Activated naive CD8-positive, alpha-beta T cell treated with anti-CD3 and anti-CD28 coated beads, Interleukin-2, amount 50 U/mL, for 24 hours (primary cell): ENCODE data around the gene ARPC1B.
"Not testable (repeated sequence)": the region's sequence is repeated elsewhere in the genome, so short reads cannot be mapped to it uniquely, and the experiment has no call there.

Experiments
- ATAC-seq: fragments of 150-1000 bp; cut with Tn5 transposase; one replicate; pipeline ENCODE4 v1.10.0; 2021
- DNase-seq: peaks from one replicate; pipeline ENCODE4 v3.0.0; 2021
- H3K27ac Mint-ChIP-seq: one replicate; pipeline ENCODE4 v1.8.0; 2021; ENCODE audit warnings: mild to moderate bottlenecking, mixed read lengths
- H3K27me3 Mint-ChIP-seq: one replicate; pipeline ENCODE4 v1.8.0; 2021; ENCODE audit warnings: mixed read lengths
- H3K36me3 Mint-ChIP-seq: one replicate; pipeline ENCODE4 v1.8.0; 2021; ENCODE audit warnings: low read depth, mixed read lengths
- H3K4me1 Mint-ChIP-seq: one replicate; pipeline ENCODE4 v1.8.0; 2021; ENCODE audit warnings: mixed read lengths
- H3K4me3 Mint-ChIP-seq: one replicate; pipeline ENCODE4 v1.8.0; 2021; ENCODE audit warnings: mild to moderate bottlenecking, moderate library complexity, mixed read lengths
- H3K9me3 Mint-ChIP-seq: one replicate; pipeline ENCODE4 v1.8.0; 2021; ENCODE audit warnings: mixed read lengths

The ARPC1B gene

DNA sequence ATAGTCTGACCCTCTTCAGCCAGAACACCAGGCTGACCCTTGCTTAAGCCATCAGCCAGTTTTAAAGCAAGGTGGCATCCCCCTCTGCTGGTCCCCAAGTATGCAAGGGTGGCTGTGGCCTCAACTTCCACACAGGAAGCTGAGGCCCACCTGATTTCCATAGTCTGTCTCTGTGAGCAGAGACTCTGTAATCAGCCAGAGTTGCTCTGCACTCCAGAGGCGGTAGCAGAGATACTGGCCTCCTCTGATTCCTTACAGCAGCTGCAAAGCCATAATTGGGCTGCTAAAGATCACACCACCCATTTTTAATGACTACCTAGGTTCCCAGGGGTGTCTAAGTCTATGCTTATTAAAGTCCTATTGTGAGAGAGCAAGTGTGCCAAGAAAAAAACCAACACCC, 32.0 kb downstream of the ARPC1B start:
- peaks cover 49% of the 10 kb centered on the region for H3K4me1 Mint-ChIP-seq
- H3K27ac Mint-ChIP-seq: peak overlapping the region; percentile 94
- peaks cover 47% of the 10 kb centered on the region for H3K36me3 Mint-ChIP-seq
- ATAC-seq: no peak
- DNase-seq: no peak
- no peaks in the 10 kb centered on the region for H3K27me3 Mint-ChIP-seq
- H3K9me3 Mint-ChIP-seq: no peaks in the 10 kb centered on the region
- peak overlapping the region; percentile 96 for H3K4me3 Mint-ChIP-seq

DNA sequence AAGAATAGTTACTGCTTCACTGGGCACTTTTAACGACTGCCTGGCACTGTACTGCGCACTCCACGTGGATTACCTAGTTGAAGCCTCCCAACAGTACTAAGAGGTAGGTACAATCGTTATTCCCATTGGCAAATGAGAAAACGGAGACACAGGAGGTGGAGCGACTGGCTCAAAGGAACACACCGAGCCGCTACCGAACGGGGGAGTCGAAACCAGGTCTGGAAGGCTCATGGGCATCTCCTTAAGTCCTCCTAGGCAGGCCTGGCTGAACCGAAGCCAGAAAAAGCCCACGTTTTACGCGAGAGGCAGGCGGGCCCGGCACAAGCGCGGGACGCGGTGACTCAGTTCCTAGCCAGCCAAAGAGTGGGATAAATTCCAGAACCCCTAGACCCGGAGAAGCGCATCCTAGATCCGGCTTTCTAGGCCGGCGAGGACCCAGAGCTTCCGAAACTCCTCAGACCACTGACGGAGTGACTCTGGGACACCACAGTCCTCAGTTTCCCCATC, 33.4 kb downstream of the ARPC1B start:
- Mint-ChIP-seq H3K4me1 (peaks cover 49% of the 10 kb centered on the region), H3K4me3 (peak overlapping the region; percentile 96), H3K27me3 (no peaks in the 10 kb centered on the region), H3K36me3 (peaks cover 53% of the 10 kb centered on the region), H3K9me3 (no peaks in the 10 kb centered on the region), H3K27ac (peak overlapping the region; percentile 94)
- ATAC-seq (peak; percentile 27), DNase-seq (peak; percentile 41)

DNA sequence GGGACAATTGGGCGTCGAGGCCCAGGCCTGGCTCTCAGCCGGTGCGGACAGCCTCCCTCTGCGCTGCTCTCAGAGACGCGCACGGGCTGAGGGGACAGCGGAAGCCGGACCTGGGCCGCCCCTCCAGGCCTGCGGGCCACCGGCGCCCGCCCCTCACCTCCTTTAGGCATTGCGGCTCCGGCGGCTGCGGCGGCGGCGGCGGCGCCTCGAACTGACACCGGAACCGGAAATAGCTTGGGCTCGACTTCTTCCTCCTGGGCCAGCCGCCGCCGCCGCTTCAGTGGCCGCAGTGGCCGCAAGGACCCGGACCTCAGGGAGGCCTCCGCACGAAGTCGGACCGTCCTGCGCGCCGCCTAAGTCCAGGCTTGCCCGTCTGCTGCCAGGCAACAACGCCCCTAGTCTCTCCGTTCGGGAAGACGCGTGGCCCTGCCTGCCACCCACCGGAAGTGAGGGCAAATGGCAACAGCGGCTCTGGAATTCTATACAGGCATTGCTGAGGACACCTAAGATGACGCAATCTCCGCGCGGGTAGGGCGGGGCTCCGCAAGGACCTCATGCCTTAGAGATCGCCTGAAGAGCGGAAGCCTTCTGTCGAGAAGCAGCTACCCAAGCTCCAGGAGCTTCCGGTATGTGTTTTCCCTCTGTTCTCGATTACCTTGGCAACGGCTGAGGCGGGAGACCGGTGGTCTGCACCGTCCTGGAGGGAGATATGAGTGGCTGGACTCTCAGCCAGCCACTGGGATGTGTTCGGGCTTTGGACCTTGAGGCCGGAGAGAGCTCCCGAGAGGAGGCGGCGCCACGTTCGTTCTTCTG, 34.1 kb downstream of the ARPC1B start, which contains the start of the genes BUD31 and PDAP1:
BUD31 (plus strand) TSS at position 591 of the 813 bp plus-strand sequence. CDS start 2,124 bp downstream, outside the sequence.
PDAP1 (minus strand) TSS at position 219 of the 813 bp plus-strand sequence; CDS start at position 170, 49 bp downstream.
- Mint-ChIP-seq H3K36me3 (peaks cover 54% of the 10 kb centered on the region), H3K9me3 (no peaks in the 10 kb centered on the region), H3K27ac (peak within 1 kb of the TSS; percentile 94), H3K4me3 (peak within 1 kb of the TSS; percentile 96), H3K27me3 (no peaks in the 10 kb centered on the region), H3K4me1 (peaks cover 53% of the 10 kb centered on the region)
- DNase-seq: peak; percentile 92
- ATAC-seq: peak; percentile 86

DNA sequence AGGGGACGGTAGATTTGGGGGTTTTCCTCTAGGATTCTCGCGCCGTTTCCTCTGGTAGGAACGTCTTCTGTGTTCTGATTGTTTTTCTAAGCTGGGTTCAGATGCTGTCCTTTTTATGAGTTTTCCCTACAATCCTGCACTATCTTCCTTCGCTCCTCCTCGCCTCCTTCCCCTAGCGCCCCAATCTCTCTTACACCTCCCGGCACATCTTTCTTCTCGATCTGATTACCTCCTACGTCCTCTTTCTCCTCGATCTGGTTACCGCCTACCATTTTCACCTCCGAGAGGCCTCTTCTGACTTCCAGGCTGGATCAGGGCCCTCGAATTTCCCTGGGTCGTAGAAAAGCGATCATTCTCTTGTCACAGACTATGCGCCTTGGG, 34.7 kb downstream of the ARPC1B start:
- peak overlapping the region; percentile 94 for H3K27ac Mint-ChIP-seq
- ATAC-seq (peak; percentile 4), DNase-seq (no peak)
- H3K9me3 Mint-ChIP-seq: no peaks in the 10 kb centered on the region
- H3K4me3 Mint-ChIP-seq: peak overlapping the region; percentile 96
- peaks cover 48% of the 10 kb centered on the region for H3K4me1 Mint-ChIP-seq
- no peaks in the 10 kb centered on the region for H3K27me3 Mint-ChIP-seq
- peaks cover 50% of the 10 kb centered on the region for H3K36me3 Mint-ChIP-seq

DNA sequence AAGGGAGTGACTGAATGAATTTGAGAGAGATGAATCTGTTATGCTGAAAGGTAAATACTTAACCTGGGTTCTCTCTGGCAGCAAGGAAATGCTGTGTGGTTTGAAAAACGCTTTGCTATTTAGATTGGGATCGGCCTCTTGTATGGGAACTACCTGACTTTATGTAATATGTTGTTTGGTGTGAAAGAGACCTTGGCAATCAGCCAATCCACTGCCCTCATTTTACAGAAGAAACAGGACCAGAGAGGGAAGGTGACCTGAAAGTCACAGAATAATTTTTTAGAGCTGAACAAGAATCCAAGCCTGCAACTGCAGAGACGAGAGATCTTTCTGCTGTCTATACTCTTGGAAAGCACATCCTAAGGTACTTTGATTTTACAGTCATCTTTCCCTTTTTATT, 35.3 kb downstream of the ARPC1B start:
- no peak for ATAC-seq
- peak overlapping the region; percentile 94 for H3K27ac Mint-ChIP-seq
- H3K9me3 Mint-ChIP-seq: no peaks in the 10 kb centered on the region
- no peak for DNase-seq
- no peaks in the 10 kb centered on the region for H3K27me3 Mint-ChIP-seq
- H3K4me1 Mint-ChIP-seq: peaks cover 46% of the 10 kb centered on the region
- H3K36me3 Mint-ChIP-seq: peaks cover 53% of the 10 kb centered on the region
- H3K4me3 Mint-ChIP-seq: peak overlapping the region; percentile 96

DNA sequence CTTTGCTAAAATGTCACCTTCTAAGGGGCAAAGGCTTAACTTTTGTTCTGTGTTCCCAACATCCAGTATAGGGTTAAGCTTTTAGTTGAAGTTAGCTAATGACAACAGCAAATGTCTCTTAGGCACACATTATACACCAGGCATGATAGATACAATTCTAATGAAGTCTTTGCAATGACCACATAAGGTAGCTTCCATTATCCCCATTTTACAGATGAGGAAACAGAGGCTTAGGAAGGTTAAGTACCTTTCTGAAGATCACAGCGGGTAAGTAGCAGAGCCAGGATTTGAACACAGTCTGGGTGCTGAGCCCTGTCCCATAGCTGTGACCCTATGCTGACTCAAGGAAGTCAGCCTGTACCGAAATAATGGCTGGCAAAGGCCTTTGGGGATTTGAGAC, 36.1 kb downstream of the ARPC1B start:
- H3K36me3 Mint-ChIP-seq: peaks cover 58% of the 10 kb centered on the region
- H3K27ac Mint-ChIP-seq: peak overlapping the region; percentile 94
- no peak for ATAC-seq
- no peak for DNase-seq
- H3K4me1 Mint-ChIP-seq: peaks cover 43% of the 10 kb centered on the region
- peak overlapping the region; percentile 96 for H3K4me3 Mint-ChIP-seq
- H3K9me3 Mint-ChIP-seq: no peaks in the 10 kb centered on the region
- no peaks in the 10 kb centered on the region for H3K27me3 Mint-ChIP-seq

DNA sequence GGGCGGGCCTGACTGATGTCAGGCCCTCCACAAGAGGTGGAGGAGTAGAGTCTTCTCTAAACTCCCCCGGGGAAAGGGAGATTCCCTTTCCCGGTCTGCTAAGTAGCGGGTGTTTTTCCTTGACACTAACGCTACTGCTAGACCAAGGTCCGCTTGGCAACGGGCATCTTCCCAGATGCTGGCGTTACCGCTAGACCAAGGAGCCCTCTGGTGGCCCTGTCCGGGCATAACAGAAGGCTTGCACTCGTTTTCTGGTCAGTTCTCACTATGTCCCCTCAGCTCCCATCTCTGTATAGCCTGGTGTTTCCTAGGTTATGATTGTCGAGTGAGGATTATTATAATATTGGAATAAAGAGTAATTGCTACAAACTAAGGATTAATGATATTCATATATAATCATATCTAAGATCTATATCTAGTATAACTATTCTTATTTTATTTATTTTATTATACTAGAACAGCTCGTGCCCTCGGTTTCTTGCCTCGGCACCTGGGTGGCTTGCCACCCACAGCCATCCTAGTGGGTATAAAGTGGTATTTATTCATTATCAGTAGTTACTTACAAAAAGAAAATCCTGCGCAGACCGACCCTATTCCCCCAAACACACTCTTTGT, 41.1 kb downstream of the ARPC1B start:
- Mint-ChIP-seq H3K27ac (peak overlapping the region; percentile 71), H3K36me3 (peaks cover 68% of the 10 kb centered on the region), H3K4me1 (peaks cover 13% of the 10 kb centered on the region)
- H3K9me3 Mint-ChIP-seq, H3K27me3 Mint-ChIP-seq, H3K4me3 Mint-ChIP-seq, ATAC-seq: not testable (repeated sequence)
- peak; percentile 35 for DNase-seq

DNA sequence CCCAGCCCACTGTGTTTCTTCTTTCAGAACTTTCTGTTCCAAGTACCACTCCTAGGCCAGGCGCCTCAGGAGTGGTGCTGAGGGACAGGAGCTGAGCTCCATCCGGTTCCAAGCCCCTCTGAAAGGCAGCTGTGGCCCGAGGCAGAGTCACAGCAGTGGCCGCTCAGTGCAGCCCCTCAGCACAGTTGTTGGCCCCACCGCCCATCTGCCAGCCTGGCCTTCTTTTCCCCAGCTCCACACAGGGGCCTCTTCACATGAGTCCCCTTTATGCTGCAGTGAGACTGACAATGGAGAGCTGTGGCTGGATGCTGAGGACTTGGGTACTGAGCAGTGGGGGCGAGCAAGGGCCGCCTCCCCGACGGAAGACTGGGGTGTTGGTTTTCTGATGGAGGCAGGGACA, 43.7 kb downstream of the ARPC1B start:
- Mint-ChIP-seq H3K4me3 (no peak overlapping the region), H3K4me1 (peaks cover 4% of the 10 kb centered on the region), H3K27me3 (no peaks in the 10 kb centered on the region), H3K9me3 (no peaks in the 10 kb centered on the region), H3K27ac (no peak overlapping the region), H3K36me3 (peaks cover 58% of the 10 kb centered on the region)
- DNase-seq (no peak), ATAC-seq (peak; percentile 14)

DNA sequence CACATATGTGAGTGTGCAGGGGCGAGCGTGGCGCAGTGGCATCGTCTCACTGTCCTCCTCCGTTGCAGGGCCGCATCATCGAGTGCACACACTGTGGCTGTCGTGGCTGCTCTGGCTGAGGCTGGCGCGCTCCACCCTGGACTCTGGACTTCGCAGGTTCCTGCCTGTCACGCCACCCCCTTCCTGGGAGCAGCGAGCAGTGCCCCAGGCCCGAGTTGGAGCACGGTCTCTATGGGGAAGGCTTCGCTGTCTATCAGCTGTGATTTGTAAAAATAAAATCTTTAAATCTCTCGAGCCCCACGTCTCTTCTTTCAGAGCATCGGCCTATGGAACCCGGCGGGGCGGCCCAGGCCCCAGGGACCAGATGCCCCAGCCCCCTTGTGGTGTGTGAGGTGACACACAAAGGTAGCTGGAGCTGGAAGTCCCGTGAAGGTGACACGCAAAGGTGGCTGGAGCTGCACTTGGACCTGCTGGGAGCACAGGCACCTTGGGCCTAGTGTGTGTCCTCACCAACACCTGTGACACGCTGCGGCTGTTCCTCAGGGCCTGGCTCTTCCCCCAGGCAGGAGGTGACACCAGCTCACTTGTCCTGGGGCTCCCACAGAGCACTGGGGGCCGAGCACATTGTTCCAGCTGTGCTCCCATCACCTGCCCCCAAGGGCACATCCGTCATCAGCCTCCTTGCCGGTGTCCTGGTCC, 44.9 kb downstream of the ARPC1B start:
- no peak for DNase-seq
- Mint-ChIP-seq H3K36me3 (peaks cover 52% of the 10 kb centered on the region), H3K4me3 (no peak overlapping the region), H3K27me3 (no peaks in the 10 kb centered on the region), H3K4me1 (peaks cover 3% of the 10 kb centered on the region), H3K9me3 (no peaks in the 10 kb centered on the region), H3K27ac (no peak overlapping the region)
- peak; percentile 24 for ATAC-seq

DNA sequence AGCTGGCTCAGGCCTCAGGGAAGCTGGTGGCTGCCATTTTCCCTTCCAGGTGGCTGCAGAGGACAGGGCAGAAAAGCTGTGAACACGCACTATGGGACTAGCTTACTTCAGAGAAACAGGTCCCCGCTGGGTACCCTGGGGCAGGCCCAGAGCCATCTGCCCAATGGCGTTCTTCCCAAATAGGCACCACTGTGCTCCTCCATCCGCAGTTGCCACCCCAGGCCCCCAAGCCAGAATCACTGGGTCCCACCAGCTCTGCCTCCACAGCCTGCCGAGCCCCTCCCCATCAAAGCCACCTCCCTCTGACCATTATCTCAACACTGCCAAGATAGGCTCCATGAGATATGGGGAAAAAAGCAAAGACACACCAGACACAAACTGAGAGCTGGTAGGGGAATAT, 45.7 kb downstream of the ARPC1B start:
- no peak overlapping the region for H3K4me3 Mint-ChIP-seq

DNA sequence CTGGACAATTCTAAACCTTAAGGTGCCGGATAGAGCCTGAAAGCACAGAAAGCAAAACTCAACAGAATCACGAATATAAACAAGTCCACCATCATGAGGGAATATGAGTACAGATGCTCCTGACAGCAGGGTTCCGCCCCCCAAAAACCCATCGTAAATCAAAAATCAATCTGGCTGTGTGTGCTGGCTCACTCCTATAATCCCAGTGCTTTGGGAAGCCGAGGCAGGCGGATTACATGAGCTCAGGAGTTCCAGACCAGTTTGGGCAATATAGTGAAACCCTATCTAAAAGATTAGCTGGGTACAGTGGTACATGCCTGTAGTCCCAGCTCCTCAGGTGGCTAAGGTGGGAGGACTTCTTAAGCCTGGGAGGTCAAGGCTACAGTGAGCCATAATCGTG, 46.5 kb downstream of the ARPC1B start:
- H3K36me3 Mint-ChIP-seq: peaks cover 47% of the 10 kb centered on the region
- ATAC-seq (no peak), DNase-seq (no peak)
- no peaks in the 10 kb centered on the region for H3K9me3 Mint-ChIP-seq
- peaks cover 2% of the 10 kb centered on the region for H3K4me1 Mint-ChIP-seq
- H3K27ac Mint-ChIP-seq: no peak overlapping the region
- H3K4me3 Mint-ChIP-seq: no peak overlapping the region
- no peaks in the 10 kb centered on the region for H3K27me3 Mint-ChIP-seq

More for the DNA sequence above, 45.7 kb downstream of the ARPC1B start:
- Mint-ChIP-seq H3K27me3 (no peaks in the 10 kb centered on the region), H3K9me3 (no peaks in the 10 kb centered on the region), H3K36me3 (peaks cover 48% of the 10 kb centered on the region), H3K4me1 (peaks cover 3% of the 10 kb centered on the region), H3K27ac (no peak overlapping the region)
- no peak for DNase-seq
- no peak for ATAC-seq

DNA sequence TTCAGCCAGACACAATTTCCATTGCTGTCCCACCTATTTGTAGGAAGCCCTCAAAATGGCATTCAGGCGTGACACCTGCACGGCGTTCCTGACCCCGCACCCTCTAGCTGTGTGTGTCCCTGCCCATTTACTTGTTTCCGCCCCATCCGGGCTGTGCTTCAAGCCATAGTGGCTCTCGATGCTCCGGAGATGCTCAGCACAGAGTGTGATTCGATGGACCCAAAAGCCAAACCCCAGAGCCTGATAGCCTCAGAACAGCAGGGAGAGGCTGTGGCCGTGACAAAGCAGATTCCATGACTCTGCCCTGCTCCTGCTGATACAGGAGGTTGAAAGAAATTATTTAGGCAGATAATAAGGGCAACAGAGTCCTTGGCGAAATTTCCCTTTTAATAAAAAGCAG, 47.7 kb downstream of the ARPC1B start:
- Mint-ChIP-seq H3K27ac (no peak overlapping the region), H3K4me3 (no peak overlapping the region), H3K36me3 (peaks cover 37% of the 10 kb centered on the region), H3K4me1 (no peaks in the 10 kb centered on the region), H3K9me3 (no peaks in the 10 kb centered on the region), H3K27me3 (no peaks in the 10 kb centered on the region)
- no peak for ATAC-seq
- DNase-seq: no peak

DNA sequence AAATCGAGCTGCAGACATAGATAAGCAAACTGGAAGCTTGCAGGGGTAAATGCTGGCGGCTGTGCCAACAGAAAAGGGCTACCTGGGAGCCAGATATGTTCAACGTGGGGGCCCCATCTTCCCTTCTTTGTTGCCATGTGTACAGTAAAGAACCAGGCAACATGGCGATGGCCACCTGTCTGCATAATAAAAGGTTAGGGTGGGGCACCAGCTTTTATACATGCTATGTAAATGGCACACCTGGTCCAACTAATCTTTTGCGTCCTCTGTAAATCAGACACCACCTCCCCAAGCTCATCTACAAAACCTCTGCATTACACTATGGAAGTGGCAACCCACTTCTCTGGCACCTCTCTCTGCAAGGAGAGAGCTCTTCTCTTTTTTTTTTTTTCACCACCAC, 48.1 kb downstream of the ARPC1B start:
- Mint-ChIP-seq H3K4me1 (no peaks in the 10 kb centered on the region), H3K4me3 (no peak overlapping the region), H3K27ac (no peak overlapping the region), H3K9me3 (no peaks in the 10 kb centered on the region), H3K36me3 (peaks cover 33% of the 10 kb centered on the region), H3K27me3 (no peaks in the 10 kb centered on the region)
- DNase-seq: no peak
- no peak for ATAC-seq

DNA sequence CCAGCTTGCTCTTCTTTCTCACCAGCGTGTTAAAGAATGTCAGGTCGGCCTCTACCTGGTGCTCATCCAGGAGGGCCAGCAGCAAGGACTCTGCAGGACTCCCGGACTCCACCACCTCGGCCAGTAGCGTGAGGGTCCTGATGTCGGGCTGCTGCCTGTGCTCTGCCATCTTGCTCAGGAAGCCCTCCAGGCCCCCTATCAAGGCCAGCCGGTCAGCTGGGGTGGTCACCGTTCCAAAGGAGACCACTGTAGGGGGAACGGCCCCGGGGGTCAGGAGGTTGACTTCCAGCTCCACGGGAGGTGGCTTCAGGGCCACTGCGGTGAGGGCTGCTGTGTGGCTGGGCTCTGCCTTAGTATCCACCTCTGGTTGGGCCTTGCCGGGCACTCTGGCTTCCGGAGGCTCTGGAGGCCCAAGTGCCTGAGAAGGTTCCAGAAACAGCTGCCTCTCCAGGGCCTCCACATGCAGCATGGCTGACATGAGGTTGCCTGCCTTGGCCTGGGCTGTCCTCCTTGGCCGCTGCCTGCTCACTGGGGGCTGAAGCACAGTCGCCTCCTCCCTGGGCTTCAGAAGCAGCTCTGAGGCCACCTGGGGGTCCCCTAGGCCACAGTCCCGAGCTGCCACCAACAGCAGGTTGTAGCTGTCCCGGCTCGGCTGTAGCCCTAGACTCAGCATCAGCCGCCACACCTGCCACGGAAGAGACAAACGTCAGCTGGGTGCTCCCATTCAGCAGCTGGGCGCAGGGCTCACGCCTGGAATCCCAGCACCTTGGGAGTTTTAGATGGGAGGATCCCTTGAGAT, 50.6 kb downstream of the ARPC1B start:
- H3K27ac Mint-ChIP-seq: no peak overlapping the region
- H3K4me1 Mint-ChIP-seq: no peaks in the 10 kb centered on the region
- DNase-seq (no peak), ATAC-seq (peak; percentile 18)
- H3K4me3 Mint-ChIP-seq: no peak overlapping the region
- H3K27me3 Mint-ChIP-seq: no peaks in the 10 kb centered on the region
- H3K36me3 Mint-ChIP-seq: peaks cover 27% of the 10 kb centered on the region
- no peaks in the 10 kb centered on the region for H3K9me3 Mint-ChIP-seq
